GM23338 (cell line): ENCODE results near the gene MAZ.
"Not testable (repeated sequence)": the region's sequence is repeated elsewhere in the genome, so short reads cannot be mapped to it uniquely, and the experiment has no call there.

Experiments used
- CREB1 ChIP-seq: fragments of 250-450 bp; sonication (Bioruptor Pico); IDR thresholded peaks from 2 replicates; pipeline ENCODE4 v1.5.0; 2020; ENCODE audit warnings: low read depth, mild to moderate bottlenecking, moderate library complexity
- EZH2 ChIP-seq: fragments of 200-600 bp; sonication (generic); IDR thresholded peaks from one replicate; pipeline ENCODE4 v1.8.0; 2017; ENCODE audit warnings: antibody characterized with exemption, mild to moderate bottlenecking, low read depth; ENCODE audit not compliant: unreplicated experiment
- EZH2phosphoT487 ChIP-seq: fragments of 200-600 bp; sonication (generic); IDR thresholded peaks from one replicate; pipeline ENCODE4 v1.8.1; 2018; ENCODE audit warnings: antibody characterized with exemption; ENCODE audit not compliant: unreplicated experiment
- JUNB ChIP-seq: IDR thresholded peaks from one replicate; pipeline ENCODE4 v1.6.1; 2016; ENCODE audit warnings: antibody characterized with exemption; ENCODE audit not compliant: unreplicated experiment
- NANOG ChIP-seq: IDR thresholded peaks from 2 replicates; pipeline ENCODE4 v1.6.1; 2016; ENCODE audit warnings: antibody characterized with exemption, borderline replicate concordance
- POLR2AphosphoS5 ChIP-seq: IDR thresholded peaks from 2 replicates; pipeline ENCODE4 v1.6.1; 2016; ENCODE audit warnings: antibody characterized with exemption, low read depth
- ZNF331 ChIP-seq: fragments of 250-450 bp; sonication (Bioruptor Pico); IDR thresholded peaks from 2 replicates; pipeline ENCODE4 v1.5.0; 2020; ENCODE audit warnings: low read depth, mild to moderate bottlenecking, moderate library complexity
- TF ChIP-seq, protein P1 (sequence below), 2 experiments: fragments of 200-600 bp in 1 of 2; sonication (generic) in 1 of 2; conservative IDR thresholded peaks; 2 replicates each; pipeline versions ENCODE4 v1.5.1 to v1.6.1; 2016 to 2017; ENCODE audit warnings: antibody characterized with exemption in 2 of 2, low read depth in 2 of 2, mild to moderate bottlenecking in 2 of 2, moderate library complexity in 1 of 2
- TF ChIP-seq, protein P2 (sequence below): IDR thresholded peaks from one replicate; pipeline ENCODE4 v1.6.1; 2018; ENCODE audit warnings: antibody characterized with exemption; ENCODE audit not compliant: unreplicated experiment
- TF ChIP-seq, protein P3 (sequence below): IDR thresholded peaks from 2 replicates; pipeline ENCODE4 v1.6.1; 2016; ENCODE audit warnings: antibody characterized with exemption
- TF ChIP-seq, protein P4 (sequence below): fragments of 250-450 bp; sonication (Bioruptor Pico); IDR thresholded peaks from 2 replicates; pipeline ENCODE4 v1.5.0; 2020; ENCODE audit warnings: mild to moderate bottlenecking, moderate library complexity

DNA sequence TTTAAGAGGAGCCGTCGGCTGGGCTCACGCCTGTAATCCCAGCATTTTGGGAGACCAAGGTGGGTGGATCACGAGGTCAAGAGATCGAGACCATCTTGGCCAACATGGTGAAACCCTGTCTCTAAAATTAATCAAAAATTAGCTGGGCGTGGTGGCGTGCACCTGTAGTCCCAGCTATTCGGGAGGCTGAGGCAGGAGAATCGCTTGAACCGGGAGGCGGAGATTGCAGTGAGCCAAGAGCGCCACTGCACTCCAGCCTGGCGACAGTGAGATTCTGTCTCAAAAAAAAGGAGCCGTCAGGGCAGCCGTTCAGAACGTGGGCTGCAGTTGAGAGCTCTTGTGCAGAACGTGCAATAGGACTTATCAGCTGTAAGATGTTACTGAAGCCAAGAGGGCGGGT lies 13.2 kb upstream of the MAZ start:
- TF ChIP-seq, protein P1, sequence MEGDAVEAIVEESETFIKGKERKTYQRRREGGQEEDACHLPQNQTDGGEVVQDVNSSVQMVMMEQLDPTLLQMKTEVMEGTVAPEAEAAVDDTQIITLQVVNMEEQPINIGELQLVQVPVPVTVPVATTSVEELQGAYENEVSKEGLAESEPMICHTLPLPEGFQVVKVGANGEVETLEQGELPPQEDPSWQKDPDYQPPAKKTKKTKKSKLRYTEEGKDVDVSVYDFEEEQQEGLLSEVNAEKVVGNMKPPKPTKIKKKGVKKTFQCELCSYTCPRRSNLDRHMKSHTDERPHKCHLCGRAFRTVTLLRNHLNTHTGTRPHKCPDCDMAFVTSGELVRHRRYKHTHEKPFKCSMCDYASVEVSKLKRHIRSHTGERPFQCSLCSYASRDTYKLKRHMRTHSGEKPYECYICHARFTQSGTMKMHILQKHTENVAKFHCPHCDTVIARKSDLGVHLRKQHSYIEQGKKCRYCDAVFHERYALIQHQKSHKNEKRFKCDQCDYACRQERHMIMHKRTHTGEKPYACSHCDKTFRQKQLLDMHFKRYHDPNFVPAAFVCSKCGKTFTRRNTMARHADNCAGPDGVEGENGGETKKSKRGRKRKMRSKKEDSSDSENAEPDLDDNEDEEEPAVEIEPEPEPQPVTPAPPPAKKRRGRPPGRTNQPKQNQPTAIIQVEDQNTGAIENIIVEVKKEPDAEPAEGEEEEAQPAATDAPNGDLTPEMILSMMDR (conservative IDR thresholded peaks at IDR 0.05; ENCODE audit: low read depth in 2 of 2): not testable (repeated sequence)
- TF ChIP-seq, protein P2, sequence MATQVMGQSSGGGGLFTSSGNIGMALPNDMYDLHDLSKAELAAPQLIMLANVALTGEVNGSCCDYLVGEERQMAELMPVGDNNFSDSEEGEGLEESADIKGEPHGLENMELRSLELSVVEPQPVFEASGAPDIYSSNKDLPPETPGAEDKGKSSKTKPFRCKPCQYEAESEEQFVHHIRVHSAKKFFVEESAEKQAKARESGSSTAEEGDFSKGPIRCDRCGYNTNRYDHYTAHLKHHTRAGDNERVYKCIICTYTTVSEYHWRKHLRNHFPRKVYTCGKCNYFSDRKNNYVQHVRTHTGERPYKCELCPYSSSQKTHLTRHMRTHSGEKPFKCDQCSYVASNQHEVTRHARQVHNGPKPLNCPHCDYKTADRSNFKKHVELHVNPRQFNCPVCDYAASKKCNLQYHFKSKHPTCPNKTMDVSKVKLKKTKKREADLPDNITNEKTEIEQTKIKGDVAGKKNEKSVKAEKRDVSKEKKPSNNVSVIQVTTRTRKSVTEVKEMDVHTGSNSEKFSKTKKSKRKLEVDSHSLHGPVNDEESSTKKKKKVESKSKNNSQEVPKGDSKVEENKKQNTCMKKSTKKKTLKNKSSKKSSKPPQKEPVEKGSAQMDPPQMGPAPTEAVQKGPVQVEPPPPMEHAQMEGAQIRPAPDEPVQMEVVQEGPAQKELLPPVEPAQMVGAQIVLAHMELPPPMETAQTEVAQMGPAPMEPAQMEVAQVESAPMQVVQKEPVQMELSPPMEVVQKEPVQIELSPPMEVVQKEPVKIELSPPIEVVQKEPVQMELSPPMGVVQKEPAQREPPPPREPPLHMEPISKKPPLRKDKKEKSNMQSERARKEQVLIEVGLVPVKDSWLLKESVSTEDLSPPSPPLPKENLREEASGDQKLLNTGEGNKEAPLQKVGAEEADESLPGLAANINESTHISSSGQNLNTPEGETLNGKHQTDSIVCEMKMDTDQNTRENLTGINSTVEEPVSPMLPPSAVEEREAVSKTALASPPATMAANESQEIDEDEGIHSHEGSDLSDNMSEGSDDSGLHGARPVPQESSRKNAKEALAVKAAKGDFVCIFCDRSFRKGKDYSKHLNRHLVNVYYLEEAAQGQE: not testable (repeated sequence)
- TF ChIP-seq EZH2phosphoT487; POLR2AphosphoS5; EZH2; ZNF331 (CRISPR knock-in tag); JUNB; CREB1 (CRISPR knock-in tag); NANOG: not testable (repeated sequence)
- TF ChIP-seq, protein P3, sequence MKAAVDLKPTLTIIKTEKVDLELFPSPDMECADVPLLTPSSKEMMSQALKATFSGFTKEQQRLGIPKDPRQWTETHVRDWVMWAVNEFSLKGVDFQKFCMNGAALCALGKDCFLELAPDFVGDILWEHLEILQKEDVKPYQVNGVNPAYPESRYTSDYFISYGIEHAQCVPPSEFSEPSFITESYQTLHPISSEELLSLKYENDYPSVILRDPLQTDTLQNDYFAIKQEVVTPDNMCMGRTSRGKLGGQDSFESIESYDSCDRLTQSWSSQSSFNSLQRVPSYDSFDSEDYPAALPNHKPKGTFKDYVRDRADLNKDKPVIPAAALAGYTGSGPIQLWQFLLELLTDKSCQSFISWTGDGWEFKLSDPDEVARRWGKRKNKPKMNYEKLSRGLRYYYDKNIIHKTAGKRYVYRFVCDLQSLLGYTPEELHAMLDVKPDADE: not testable (repeated sequence)
- TF ChIP-seq, protein P4, sequence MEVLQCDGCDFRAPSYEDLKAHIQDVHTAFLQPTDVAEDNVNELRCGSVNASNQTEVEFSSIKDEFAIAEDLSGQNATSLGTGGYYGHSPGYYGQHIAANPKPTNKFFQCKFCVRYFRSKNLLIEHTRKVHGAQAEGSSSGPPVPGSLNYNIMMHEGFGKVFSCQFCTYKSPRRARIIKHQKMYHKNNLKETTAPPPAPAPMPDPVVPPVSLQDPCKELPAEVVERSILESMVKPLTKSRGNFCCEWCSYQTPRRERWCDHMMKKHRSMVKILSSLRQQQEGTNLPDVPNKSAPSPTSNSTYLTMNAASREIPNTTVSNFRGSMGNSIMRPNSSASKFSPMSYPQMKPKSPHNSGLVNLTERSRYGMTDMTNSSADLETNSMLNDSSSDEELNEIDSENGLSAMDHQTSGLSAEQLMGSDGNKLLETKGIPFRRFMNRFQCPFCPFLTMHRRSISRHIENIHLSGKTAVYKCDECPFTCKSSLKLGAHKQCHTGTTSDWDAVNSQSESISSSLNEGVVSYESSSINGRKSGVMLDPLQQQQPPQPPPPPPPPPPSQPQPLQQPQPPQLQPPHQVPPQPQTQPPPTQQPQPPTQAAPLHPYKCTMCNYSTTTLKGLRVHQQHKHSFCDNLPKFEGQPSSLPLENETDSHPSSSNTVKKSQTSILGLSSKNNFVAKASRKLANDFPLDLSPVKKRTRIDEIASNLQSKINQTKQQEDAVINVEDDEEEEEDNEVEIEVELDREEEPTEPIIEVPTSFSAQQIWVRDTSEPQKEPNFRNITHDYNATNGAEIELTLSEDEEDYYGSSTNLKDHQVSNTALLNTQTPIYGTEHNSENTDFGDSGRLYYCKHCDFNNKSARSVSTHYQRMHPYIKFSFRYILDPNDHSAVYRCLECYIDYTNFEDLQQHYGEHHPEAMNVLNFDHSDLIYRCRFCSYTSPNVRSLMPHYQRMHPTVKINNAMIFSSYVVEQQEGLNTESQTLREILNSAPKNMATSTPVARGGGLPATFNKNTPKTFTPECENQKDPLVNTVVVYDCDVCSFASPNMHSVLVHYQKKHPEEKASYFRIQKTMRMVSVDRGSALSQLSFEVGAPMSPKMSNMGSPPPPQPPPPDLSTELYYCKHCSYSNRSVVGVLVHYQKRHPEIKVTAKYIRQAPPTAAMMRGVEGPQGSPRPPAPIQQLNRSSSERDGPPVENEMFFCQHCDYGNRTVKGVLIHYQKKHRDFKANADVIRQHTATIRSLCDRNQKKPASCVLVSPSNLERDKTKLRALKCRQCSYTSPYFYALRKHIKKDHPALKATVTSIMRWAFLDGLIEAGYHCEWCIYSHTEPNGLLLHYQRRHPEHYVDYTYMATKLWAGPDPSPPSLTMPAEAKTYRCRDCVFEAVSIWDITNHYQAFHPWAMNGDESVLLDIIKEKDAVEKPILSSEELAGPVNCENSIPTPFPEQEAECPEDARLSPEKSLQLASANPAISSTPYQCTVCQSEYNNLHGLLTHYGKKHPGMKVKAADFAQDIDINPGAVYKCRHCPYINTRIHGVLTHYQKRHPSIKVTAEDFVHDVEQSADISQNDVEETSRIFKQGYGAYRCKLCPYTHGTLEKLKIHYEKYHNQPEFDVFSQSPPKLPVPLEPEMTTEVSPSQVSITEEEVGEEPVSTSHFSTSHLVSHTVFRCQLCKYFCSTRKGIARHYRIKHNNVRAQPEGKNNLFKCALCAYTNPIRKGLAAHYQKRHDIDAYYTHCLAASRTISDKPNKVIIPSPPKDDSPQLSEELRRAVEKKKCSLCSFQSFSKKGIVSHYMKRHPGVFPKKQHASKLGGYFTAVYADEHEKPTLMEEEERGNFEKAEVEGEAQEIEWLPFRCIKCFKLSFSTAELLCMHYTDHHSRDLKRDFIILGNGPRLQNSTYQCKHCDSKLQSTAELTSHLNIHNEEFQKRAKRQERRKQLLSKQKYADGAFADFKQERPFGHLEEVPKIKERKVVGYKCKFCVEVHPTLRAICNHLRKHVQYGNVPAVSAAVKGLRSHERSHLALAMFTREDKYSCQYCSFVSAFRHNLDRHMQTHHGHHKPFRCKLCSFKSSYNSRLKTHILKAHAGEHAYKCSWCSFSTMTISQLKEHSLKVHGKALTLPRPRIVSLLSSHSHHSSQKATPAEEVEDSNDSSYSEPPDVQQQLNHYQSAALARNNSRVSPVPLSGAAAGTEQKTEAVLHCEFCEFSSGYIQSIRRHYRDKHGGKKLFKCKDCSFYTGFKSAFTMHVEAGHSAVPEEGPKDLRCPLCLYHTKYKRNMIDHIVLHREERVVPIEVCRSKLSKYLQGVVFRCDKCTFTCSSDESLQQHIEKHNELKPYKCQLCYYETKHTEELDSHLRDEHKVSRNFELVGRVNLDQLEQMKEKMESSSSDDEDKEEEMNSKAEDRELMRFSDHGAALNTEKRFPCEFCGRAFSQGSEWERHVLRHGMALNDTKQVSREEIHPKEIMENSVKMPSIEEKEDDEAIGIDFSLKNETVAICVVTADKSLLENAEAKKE (CRISPR knock-in tag): not testable (repeated sequence)
